ENCODE measurements around the gene CFAP54.

The CFAP54 gene

DNA sequence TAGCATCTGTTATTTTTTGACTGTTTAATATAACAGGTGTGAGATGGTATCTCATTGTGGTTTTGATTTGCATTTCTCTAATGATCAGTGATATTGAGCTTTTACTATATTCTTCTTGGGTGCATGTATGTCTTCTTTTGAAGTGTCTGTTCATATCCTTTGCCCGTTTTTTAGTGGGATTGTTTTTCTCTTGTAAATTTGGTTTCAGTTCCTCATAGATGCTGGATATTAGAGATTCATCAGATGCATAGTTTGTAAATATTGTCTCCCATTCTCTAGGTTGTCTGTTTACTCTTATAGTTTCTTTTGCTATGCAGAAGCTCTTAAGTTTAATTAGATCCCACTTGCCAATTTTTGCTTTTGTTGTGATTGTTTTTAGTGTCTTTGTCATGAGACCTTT lies 368.8 kb downstream of the CFAP54 start:
- no peak for DNase-seq

DNA sequence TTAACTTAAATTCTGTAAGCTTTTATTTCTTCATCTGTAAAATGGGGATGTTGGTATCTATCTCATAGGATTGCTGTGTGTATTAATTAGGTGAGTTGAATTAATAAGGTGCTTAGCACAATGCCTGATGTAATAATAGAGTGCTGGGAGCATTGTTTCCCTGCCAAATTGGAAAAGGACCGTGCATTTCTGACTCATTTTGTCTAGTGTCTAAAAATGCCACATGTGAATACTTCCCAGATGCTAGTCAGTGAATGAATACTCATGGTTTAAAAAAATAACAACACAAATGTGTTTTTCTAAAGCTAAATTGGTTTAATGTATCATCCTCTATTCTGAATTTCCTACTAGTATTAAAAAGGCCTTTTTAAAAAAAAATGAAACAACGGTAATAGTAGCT lies 372.3 kb downstream of the CFAP54 start:
- DNase-seq, result no peak

GRCh38 chr12:96862326-96862725 lies 372.9 kb downstream of the CFAP54 start:
- DNase-seq, result no peak

GRCh38 chr12:96864335-96864734 lies 375.0 kb downstream of the CFAP54 start:
- DNase-seq, result no peak

DNA sequence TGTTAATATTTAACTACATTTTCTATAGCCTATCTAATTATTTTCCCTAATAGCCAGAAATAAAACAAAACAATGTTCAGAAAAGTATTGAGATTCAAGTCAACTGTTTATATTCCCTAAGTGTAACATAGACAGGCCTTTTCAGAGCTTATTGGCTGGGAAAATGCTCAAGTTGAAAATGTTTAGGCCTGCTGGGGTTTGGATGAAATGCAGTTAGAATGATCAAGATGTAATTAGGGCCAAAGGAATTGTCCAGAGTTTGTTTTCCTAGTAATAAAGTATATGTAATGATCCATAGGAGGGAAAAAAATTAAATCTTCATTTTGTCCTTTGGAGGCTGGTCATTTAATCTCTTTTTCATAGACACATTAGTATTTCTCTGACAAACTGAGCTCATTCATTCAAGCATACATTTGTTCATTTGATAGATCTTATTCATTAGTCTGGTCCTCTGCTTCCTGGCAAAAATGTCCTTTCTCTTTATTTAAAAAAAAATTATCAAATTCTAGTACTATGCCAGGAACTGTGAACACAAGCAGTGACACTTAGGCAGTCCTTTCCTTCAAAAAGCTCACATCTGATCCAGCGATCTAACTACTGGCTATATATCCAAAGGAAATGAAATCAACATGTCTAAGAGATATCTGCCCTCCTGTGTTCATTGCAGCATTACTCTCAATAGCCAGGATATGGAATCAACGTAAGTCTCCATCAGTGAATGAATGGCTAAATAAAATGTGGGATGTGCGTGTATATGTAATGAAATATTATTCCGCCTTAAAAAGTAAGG lies 377.6 kb downstream of the CFAP54 start:
- DNase-seq, result no peak

GRCh38 chr12:96870946-96871345 lies 381.6 kb downstream of the CFAP54 start:
- DNase-seq, result no peak

- no peak for DNase-seq
Measured at GRCh38 chr12:96872961-96873360, 383.6 kb downstream of the CFAP54 start.

DNA sequence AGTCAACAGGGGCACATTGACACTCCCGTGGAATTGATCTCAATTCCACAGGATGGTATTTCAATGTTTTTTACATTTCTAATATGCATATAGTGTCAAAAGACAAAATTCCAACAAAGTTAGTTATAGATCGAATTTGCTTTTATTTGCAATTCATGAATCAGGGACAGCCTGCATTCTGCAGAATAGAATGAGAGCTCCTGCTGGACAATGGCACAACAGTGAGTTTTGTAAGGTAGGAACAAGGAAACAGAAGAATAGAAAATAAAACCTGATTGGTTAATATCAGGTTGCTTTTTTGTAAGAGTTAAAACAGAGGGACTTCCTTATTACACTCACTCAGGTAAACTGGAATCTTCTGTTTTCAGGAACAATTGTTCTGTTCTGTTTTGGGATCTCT lies 384.8 kb downstream of the CFAP54 start:
- no peak for DNase-seq

DNA sequence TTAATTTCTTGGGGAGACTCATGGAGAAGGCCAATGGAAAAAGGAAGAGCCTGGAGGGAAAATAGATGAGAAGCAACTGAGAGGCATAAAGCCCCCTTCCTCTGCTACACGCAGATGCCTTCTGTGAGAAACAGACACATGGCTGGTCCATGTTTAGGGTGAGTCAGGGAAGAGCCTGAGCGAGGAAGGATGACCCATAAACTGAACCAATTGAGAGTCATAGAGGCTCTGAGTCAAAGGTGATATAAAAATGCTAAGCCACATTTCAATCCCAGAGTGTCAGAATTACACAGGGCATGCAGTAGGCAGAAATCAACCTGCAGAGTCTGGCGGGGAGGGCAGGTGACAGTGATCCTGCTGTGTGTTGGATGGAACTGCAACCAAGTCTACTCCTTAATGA lies 387.6 kb downstream of the CFAP54 start:
- DNase-seq, result no peak

DNA sequence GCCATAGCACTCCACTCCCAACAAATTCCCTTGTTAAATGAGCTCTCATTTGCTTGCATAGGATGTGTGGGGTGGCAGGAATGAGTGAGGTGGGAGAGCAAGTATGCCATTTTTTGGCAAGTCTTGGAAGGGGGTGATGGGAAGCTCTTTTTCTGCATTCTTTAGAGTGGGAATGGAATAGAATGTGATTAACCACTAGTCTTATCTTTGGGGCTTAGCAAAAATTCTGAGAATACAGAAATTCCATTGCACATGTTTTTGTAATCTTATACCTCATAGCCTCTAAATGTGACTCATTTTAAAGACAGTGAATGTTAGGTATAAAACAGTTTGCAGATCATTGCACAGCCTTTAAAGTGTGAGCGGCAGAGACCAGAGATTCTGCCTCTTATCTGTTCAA lies 389.3 kb downstream of the CFAP54 start:
- DNase-seq, result no peak

DNA sequence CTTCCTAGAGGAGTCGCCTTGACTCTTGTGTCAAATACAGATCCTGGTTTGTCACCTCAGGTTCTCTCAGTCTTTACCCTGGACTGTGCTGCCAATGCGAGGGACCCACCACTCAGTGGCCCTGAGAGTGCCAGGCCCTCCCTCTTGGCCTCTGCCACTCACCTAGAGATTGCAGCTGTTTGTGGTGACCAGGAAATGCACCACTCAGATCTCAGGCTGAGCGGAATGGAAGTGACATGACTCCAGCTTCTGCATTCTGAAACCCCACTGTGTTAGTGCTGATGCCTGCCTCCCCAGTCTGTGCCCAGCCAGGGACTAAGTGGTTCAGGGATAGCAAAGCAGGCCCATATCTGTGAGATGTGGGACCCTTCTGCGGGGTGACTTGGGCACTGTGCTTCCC lies 389.9 kb downstream of the CFAP54 start:
- no peak for DNase-seq

DNA sequence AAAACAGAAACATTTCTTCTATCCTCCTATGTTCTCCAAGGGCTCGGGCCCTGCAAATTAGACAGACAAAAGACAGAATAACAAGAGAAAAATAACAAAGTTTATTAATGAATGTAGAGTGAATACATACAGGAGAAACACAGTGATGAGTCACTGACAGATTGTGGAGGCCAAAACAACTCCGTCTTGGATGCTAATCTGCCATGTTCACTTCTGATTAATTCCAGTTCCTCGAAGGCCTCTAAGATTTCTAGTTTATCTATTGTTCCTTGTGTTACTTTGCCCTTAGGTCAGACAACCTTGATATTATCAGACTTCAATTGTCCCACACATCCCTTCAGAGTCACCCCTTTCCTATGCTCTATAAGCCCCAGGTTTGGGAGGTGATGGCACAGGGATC lies 390.8 kb downstream of the CFAP54 start:
- DNase-seq, result no peak

DNA sequence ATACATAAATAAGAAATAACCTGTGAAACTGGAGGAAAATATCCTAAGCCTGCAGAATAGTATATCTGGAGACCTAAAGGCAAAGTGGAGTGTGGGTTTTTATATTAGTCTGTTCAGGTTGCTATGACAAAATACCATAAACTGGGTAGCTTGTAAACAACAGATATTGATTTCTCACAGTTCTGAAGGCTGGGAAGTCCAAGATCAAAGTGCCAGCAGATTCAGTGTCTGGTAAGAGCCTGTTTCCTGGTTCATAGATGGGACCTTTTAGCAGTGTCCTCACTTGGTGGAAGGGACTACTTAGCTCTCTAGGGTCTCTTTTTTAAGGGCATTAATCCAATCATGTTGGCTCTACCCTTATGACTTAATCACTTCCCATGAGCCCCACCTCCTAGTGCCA lies 392.2 kb downstream of the CFAP54 start:
- DNase-seq, result no peak

DNA sequence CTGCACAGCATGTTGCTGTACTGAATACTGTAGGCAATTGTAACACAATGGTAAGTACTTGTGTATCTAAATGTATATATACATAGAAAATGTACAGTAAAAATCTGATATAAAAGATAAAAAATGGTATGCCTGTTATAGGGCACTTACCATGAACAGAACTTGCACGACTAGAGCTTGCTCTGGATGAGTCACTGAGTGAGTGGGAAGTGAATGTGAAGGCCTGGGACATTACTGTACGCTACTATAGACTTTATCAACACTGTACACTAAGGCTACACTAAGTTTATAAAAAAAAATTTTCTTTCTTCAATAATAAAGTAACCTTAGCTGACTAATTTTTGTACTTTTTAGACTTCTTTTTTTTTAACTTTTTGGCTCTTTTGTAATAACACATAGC lies 393.5 kb downstream of the CFAP54 start:
- no peak for DNase-seq

- no peak for DNase-seq
Measured at GRCh38 chr12:96883571-96883970, 394.2 kb downstream of the CFAP54 start.

GRCh38 chr12:96886998-96887677 lies 397.8 kb downstream of the CFAP54 start:
- DNase-seq, result no peak

DNA sequence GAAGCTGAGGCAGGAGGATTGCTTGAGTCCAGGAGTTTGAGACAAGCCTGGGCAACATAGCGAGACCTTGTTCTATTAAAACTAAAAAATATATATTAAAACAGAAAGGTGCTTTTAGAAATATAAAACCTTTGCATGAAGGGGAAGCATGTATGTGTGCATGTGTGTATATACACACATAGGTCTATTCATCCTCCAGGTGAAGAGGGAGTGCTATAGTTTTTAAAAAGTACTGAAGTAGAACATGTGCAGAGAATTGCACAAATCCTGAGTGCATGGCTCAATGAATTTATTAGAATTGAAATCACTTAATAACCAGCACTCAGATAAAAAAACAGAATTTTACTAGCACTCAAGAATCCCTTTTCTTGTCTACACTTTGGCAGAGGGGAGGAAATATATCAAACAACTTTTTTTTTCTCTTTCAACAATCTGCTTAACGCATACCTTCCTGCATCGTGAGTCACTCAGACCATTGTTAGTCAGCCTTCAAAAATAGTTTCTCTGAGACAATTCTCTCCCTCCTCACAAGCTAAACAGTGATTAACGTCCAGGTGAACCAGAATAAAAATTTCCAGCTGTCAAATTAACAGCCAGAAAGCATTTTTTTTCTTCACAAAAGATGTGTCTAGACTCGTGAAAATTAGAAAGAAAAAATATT lies 400.0 kb downstream of the CFAP54 start:
- peak in 1 of 2 experiments; percentile 64 for DNase-seq

DNA sequence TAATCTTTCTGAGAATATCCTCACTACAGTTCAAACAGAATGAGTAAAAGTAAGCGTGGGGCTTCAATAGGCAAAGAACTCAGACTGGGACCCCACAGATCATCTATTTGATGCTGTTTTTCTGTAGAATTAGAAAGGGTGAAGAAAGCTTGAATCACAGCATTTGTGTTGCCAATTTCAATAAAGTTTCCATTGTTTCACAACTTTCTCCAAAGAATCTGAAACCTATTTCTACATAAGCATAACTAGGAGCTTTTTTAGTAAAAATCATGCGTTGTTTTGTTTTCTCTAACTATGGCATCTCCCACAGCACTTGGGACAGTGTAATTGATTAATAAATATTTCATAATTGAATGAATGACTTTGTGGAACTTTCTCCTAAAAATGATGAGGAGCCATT lies 401.0 kb downstream of the CFAP54 start:
- no peak for DNase-seq

GRCh38 chr12:96892104-96892503 lies 402.7 kb downstream of the CFAP54 start:
- no peak for DNase-seq

DNA sequence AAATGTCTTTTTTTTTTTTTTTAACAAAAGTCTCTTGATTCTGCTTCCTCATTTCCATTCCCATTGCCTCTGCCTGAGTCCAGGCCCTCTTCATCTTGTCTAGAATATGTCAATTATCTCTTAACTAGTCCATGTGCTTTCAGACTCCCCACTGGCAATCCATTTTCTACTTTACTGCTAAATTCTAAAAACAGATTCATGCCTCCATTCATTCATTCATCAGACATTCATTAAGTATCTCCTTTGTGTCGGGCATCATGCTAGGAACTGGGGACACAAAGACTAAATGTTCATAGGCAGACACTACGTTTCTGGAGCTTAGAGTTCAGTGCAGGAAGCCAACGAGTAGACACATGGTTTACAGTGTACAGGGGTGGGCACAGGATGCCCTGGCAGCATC lies 408.0 kb downstream of the CFAP54 start:
- no peak for DNase-seq

- no peak for DNase-seq
Measured at GRCh38 chr12:96901175-96901574, 411.8 kb downstream of the CFAP54 start.

- no peak for DNase-seq
Measured at GRCh38 chr12:96902076-96902475, 412.7 kb downstream of the CFAP54 start.

- DNase-seq, result no peak
Measured at GRCh38 chr12:96906498-96906848, 417.1 kb downstream of the CFAP54 start.

Measured in SW 1271 (cell line).